ENCODE data around the gene AADAC. TPM values are rescaled to one million over a fixed set of nuclear protein-coding genes. Genes with fewer than 3 reads are reported as not detected.

AADAC gene
- total and polyA plus RNA-seq, 4 experiments from 2014 or later = not detected

Other genes with a start within 250 kb of the AADAC start
- not detected for gene AADACL2, start 80.2 kb upstream of the AADAC start, total RNA-seq
- not detected for gene AADACL2, start 80.2 kb upstream of the AADAC start, polyA plus RNA-seq
- gene SUCNR1, start 59.5 kb downstream of the AADAC start, total RNA-seq = under 1 TPM; 0.14 to 0.15 TPM
- not detected for gene SUCNR1, start 59.5 kb downstream of the AADAC start, polyA plus RNA-seq